Renal pelvis (tissue), 4 donors: ENCODE data around the gene FAM78A. TPM values are rescaled to one million over a fixed set of nuclear protein-coding genes. Genes with fewer than 3 reads are reported as not detected.
"Not testable (repeated sequence)": the region's sequence is repeated elsewhere in the genome, so short reads cannot be mapped to it uniquely, and the experiment has no call there.

Experiments
- DNase-seq: peaks from one replicate; pipeline ENCODE4 v3.0.0-alpha.2; 2013
- polyA plus RNA-seq, 3 donors: library from polyadenylated mRNA; unstranded; fragments of 120-200 nt; gene quantifications; one replicate each; pipeline ENCODE4 v1.2.1, GENCODE V29; 2013; ENCODE audit not compliant: insufficient read length in 3 of 3

FAM78A gene
- polyA plus RNA-seq, 3 donors = 2.6 to 3.7 (median 3.6) TPM

DNA sequence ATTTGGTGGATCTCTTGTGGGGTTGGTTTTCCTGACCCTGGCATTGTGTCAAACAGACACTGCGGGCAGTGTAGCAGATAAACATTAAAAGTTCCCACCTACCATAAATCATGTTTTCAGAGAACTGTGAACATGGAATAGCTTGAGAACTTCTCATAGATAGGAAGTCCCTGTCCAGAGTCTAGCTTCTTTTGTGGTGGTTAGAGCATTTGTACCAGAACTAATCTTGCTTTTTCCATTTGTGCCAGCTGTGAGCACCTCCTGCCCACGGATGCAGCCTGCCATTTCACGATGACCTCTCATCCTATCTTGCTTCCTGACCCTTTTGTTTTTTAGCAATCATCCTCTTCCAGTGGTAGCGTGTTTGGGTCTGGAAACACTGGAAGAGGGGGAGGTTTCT lies 61.4 kb downstream of the FAM78A start:
- no peak for DNase-seq

DNA sequence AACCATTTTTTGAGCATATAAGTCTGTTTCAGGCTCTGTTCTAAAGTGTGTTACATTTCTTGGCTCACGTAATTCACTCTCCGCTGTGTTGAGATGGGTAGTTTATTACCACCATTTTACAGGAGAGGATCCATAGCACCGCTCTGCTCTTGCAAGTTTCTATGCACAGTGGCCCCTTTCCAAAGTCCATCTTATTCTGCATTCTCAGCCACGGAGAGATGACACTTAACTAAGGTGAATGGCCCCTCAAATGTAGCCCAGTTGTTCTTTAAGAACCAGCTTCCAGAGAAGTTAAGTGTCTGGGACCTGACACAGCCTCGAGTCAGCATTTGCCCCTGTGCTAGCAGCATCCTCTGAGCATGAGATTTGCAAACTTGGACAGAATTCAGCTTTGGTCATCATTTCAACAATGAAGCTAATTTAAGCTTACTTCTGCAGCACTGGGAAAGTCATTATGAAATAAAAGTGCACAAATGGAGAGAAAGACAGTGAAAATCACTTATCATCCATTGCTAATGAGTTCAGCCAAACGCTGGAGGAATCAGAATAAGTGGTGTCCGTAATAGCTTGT lies 61.9 kb downstream of the FAM78A start:
- DNase-seq = no peak

DNA sequence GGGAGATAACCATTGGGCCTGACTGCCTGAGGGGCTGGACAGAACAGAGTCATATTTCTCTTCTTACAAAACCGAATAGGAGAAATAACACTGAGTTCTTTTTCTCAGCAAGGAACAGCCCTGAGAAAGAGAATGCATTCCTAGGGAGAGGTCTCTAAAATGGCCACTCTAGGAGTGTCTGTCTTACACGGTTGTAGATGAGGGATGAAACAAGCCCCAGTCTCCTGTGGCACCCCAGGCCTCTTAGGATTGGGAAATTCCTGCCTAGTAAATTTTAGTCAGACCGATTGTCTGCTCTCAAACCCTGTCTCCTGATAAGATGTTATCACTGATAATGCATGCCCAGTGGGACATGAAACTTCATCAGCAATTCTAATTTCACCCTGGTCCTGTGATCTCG lies 64.4 kb downstream of the FAM78A start:
- DNase-seq = not testable (repeated sequence)

Other genes with a start within 250 kb of the FAM78A start
- 100 to 1,000 TPM; 332 to 490 (median 395) TPM for gene AIF1L, start 180.0 kb downstream of the FAM78A start, polyA plus RNA-seq
- gene NUP214, start 150.9 kb downstream of the FAM78A start, polyA plus RNA-seq = 10 to 100 TPM; 53.3 to 76.1 (median 73.3) TPM
- 1 to 10 TPM; 2.2 to 2.4 (median 2.4) TPM for gene PLPP7, start 13.2 kb upstream of the FAM78A start, polyA plus RNA-seq
- 100 to 1,000 TPM; 163 to 247 (median 183) TPM for gene PRRC2B, start 117.6 kb upstream of the FAM78A start, polyA plus RNA-seq
- 10 to 100 TPM; 36.9 to 50.9 (median 50.0) TPM for gene POMT1, start 226.4 kb upstream of the FAM78A start, polyA plus RNA-seq